Activated naive CD8-positive, alpha-beta T cell (primary cell): ENCODE data around the gene IL20RA.
"Not testable (repeated sequence)": the region's sequence is repeated elsewhere in the genome, so short reads cannot be mapped to it uniquely, and the experiment has no call there.

Experiments
- H3K27ac Mint-ChIP-seq: one replicate; pipeline ENCODE4 v1.8.0; 2021; ENCODE audit warnings: mixed read lengths
- H3K27me3 Mint-ChIP-seq: one replicate; pipeline ENCODE4 v1.8.0; 2021; ENCODE audit warnings: mixed read lengths
- H3K36me3 Mint-ChIP-seq: one replicate; pipeline ENCODE4 v1.8.0; 2021; ENCODE audit warnings: mixed read lengths
- H3K4me1 Mint-ChIP-seq: one replicate; pipeline ENCODE4 v1.8.0; 2021; ENCODE audit warnings: low read depth, mixed read lengths
- H3K4me3 Mint-ChIP-seq: one replicate; pipeline ENCODE4 v1.8.0; 2021; ENCODE audit warnings: mild to moderate bottlenecking, mixed read lengths
- H3K9me3 Mint-ChIP-seq: one replicate; pipeline ENCODE4 v1.8.0; 2021; ENCODE audit warnings: low read depth, mixed read lengths

IL20RA gene

DNA sequence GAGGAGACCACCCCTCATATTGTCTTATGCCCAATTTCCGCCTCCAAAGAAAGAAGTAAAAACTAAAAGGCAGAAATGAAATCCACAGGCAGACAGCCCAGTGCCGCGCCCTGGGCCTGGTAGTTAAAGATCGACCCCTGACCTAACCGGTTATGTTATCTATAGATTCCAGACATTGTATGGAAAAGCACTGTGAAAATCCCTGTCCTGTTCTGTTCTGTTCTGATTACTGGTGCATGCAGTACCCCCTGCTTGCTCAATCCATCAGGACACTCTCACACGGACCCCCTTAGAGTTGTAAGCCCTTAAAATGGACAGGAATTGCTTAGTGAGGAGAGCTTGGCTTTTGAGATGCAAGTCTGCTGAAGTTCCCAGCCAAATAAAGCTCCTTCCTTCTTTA, 84.8 kb downstream of the IL20RA start:
- not testable (repeated sequence) for H3K4me1 Mint-ChIP-seq, H3K36me3 Mint-ChIP-seq, H3K27me3 Mint-ChIP-seq, H3K27ac Mint-ChIP-seq, H3K9me3 Mint-ChIP-seq, H3K4me3 Mint-ChIP-seq

DNA sequence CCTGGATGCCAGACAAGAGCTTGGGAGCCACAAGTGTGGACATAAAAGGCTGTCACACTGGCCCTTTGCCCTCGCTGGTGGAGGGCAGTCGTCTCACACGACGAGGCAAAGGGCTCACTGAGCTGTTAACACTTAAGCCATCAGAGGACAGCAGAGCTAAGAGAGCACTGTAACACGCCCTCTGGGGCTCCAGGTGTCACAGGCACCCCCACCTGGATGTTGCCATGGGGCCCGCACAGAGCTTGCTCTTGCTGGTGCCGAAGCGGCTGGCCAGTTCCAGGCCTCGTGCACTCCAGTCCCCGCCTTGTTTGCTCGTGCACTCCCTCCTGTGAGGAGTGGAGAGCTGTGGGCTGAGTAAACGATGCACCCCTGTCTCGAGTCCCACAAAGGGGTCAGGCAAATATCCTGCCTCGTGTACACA, 85.3 kb downstream of the IL20RA start:
- Mint-ChIP-seq H3K9me3 (no peaks in the 10 kb centered on the region), H3K27ac (no peak overlapping the region), H3K36me3 (no peaks in the 10 kb centered on the region), H3K4me1 (peaks cover 7% of the 10 kb centered on the region), H3K4me3 (no peak overlapping the region), H3K27me3 (peaks cover 7% of the 10 kb centered on the region)

DNA sequence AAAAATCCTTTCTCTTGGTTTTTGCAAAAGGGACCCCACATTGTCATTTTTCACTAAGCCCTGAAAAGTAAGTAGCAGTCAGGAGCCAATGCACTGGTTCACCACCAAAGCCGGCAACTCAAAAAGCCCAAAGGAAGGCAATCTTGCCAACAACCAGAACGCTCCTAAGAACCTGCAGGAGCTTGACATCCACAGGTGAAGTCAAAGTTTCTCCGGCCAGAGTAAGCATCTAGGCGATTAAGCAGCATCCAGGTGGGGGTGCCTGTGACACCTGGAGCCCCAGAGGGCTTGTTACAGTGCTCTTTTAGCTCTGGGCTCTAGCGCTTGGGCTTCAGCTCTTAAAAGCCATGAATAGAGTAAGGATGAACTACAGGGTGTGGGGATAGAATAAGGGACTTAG, 86.6 kb downstream of the IL20RA start:
- peaks cover 7% of the 10 kb centered on the region for H3K27me3 Mint-ChIP-seq
- H3K27ac Mint-ChIP-seq = no peak overlapping the region
- no peaks in the 10 kb centered on the region for H3K9me3 Mint-ChIP-seq
- H3K36me3 Mint-ChIP-seq = no peaks in the 10 kb centered on the region
- H3K4me1 Mint-ChIP-seq = peaks cover 7% of the 10 kb centered on the region
- H3K4me3 Mint-ChIP-seq = no peak overlapping the region

DNA sequence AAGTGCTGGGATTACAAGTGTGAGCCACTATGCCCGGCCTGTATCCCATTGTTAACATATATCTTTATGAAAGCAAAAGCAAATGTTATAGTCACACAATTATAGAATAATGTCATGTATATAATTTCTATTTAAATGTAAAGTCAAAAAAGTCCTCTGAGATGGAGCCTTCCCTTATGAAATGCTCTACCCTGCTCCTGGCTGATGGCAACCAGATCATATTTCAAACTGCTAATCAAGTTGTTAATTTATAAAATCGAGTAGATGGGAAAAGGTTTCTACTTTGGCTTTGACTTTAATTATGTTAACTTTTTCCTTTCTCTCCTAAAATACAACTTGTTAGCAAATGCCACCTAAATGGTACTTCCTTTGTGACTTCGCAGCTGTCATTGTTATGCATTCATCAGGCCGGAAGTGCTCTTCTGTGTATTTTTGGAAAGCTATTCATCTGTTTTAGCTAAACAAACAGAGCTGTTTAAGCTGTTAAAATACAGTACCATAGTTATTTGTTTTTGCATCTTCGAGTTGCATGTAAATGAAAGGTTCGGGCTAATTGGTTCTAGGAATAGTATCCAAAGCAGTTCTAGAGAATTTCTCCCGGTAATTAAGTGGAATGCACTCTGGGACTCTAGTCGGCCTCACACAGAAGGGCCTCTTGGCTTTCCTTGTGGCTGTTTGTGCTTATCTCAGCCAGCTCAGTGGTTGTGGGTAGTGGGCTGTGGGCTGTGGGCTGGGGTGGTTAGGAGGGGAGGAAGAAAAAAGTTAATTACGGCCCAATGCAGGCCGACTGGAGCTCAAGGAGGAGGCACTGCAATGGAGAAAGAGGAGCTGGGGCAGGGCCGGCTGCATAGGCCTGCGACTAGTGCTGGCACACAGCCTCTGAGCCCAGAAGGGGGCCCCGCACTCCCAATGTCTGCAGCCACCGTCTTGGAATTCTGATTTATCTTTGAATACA, 87.9 kb downstream of the IL20RA start:
- Mint-ChIP-seq H3K9me3 (no peaks in the 10 kb centered on the region), H3K27ac (no peak overlapping the region), H3K4me1 (peaks cover 7% of the 10 kb centered on the region), H3K36me3 (no peaks in the 10 kb centered on the region), H3K27me3 (peaks cover 7% of the 10 kb centered on the region), H3K4me3 (no peak overlapping the region)

DNA sequence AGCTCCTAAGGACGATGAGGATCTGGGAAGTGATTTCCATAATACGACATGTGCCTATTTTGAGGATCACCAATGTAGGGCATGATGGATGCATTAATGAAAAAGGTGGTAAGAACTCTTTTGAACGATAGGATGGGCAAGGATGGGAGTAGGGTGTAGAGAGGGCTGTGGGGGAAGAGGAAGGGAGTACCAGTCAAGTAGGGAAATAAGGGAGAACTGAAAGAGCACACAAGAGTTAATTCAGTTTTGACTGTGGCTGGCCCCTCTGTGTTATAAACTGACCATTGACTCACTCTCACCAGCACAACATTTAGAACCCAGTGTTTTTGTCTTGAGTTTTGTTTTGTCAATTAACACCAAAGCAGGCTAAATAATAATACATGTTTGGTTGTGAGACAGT, 89.6 kb downstream of the IL20RA start:
- Mint-ChIP-seq H3K4me1 (peaks cover 7% of the 10 kb centered on the region), H3K27me3 (peaks cover 7% of the 10 kb centered on the region), H3K9me3 (no peaks in the 10 kb centered on the region), H3K27ac (no peak overlapping the region), H3K4me3 (no peak overlapping the region), H3K36me3 (no peaks in the 10 kb centered on the region)

DNA sequence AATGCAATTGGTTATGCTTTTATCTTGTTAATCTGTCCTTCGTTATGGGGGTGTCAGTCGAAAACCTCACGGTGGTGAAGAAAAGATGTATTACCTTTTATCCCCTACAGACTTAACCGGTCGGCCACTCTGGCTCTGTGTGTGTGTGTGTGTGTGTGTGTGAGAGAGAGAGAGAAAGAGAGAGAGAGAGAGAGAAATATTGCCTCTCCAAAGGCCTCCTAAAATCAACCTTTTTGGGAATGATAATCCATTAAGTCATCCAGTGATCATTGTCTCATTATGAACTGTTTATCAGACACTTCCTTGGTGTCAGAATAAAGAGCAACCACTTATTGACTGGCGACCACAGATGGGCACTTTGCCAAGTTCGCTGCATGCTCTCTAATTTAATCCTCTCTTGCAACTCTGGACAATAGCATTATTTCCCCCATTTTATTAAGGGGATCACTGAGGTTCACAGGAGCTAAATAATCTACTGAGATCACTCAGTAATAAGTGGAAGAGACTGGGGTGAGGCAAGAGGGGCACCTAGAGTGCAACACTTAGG, 92.0 kb downstream of the IL20RA start:
- peaks cover 3% of the 10 kb centered on the region for H3K9me3 Mint-ChIP-seq
- no peak overlapping the region for H3K4me3 Mint-ChIP-seq
- H3K36me3 Mint-ChIP-seq = peaks cover 5% of the 10 kb centered on the region
- no peaks in the 10 kb centered on the region for H3K27me3 Mint-ChIP-seq
- peaks cover 7% of the 10 kb centered on the region for H3K4me1 Mint-ChIP-seq
- no peak overlapping the region for H3K27ac Mint-ChIP-seq

DNA sequence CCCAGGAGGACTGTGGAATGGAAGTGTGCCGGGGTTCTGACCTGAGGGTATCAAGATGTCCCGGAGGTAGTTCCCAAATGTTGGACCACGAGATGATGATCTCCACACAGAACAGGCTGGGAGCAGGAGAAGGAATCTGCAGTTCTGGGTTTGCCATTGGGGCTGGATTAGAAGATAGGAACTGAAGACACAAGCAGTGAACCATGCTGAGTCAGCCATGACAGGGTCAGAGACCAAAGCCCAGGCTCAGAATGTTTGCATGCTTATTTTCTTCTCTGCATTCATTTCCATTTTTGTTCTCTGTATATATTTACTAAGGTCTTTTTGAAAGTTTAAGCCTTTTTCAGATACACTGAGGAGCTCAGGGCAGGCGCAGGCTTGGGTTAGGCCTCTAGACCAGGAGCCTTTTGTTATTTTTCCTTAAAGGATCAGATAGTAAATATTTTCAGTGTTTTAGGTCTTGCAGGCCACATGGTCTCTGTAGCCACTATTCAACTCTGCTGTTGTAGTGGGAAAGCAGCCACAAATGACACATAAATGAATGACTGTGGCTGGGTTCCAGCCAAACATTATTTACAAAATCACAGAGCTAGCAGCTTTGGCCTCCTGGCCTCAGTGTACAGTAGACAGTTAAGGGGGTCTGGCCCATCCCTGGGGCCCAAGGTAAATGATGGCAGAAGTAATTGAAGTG, 94.2 kb downstream of the IL20RA start:
- Mint-ChIP-seq H3K36me3 (peaks cover 6% of the 10 kb centered on the region), H3K27me3 (no peaks in the 10 kb centered on the region), H3K9me3 (peaks cover 3% of the 10 kb centered on the region), H3K27ac (no peak overlapping the region), H3K4me3 (no peak overlapping the region), H3K4me1 (no peaks in the 10 kb centered on the region)
